Measurements from ENCODE around the gene RLF. TPM values are rescaled to one million over a fixed set of nuclear protein-coding genes. Genes with fewer than 3 reads are reported as not detected.

The RLF gene
- total RNA-seq, 1 experiment from 2014 or later = 15.5 TPM

DNA sequence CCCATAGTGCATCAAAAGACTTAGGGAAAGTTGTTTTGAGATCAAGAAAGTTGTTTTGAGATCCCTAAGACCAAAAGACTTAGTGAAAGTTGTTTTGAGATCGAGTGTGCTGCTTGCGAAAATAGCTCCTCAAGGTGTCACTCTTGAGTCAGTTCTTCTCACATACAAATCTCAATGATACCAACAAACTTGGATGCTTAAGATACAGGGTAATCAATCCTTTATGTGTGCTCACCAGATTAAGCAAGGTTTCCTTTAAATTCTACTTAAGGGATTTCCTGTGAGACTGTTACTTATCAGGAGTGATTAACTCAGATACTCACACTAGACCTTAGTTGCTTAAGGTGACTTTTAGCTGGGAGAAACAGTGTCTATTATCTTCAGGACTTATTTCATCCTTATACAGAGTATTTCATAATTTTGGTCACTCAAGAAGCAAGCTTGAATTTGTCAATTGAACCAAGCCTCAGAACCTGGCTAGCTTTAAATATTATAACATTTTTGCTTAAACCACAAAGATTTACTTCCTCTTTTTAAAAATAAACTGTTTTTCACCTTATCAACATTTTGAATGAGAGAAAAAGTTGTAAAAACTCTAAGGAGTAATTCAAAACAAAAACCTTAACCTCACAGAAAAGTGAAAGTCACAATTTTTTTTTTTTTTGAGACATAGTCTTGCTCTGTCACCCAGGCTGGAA, 8.0 kb upstream of the RLF start:
- Histone ChIP-seq H3K4me3 (no peak overlapping the region), H3K79me2 (ENCODE audit: low read depth) (no peaks in the 10 kb centered on the region)

GRCh38 chr1:40155135-40155534, 6.1 kb upstream of the RLF start:
- H3F3A ChIP-seq (ENCODE audit: insufficient read depth, low read depth) = peaks cover 15% of the 10 kb centered on the region
- no TSS peak for BruUV-seq (replicated peaks)

More for the DNA sequence above, 8.0 kb upstream of the RLF start:
- ChIA-PET POLR2A (ENCODE audit: unreplicated experiment) (interaction anchor here (0.6 to 0.7 kb wide), 4 partner anchors 9 to 228 kb away, joined by 3 to 8 read pairs (median 4); no protein-coding TSS in a partner anchor), CTCF (interaction anchor here (0.6 to 3.9 kb wide), 14 partner anchors 9 to 601 kb away, joined by 3 to 40 read pairs (median 4); no protein-coding TSS in a partner anchor)
- BruUV-seq (replicated peaks) = no TSS peak
- Histone ChIP-seq H3K36me3 (ENCODE audit: low read depth) (no peaks in the 10 kb centered on the region), H2AFZ (peak overlapping the region; percentile 87), H3K4me2 (peak overlapping the region; percentile 56), H4K20me1 (ENCODE audit: insufficient read depth) (no peaks in the 10 kb centered on the region), H3K9me2 (ENCODE audit: insufficient read depth) (no peaks in the 10 kb centered on the region), H3K9me3 (ENCODE audit: insufficient read depth, low read depth) (no peaks in the 10 kb centered on the region), H3K27me3 (ENCODE audit: insufficient read depth, low read depth) (no peaks in the 10 kb centered on the region), H3K4me1 (replicated peaks; ENCODE audit: insufficient read depth) (peaks cover 28% of the 10 kb centered on the region), H3F3A (ENCODE audit: insufficient read depth, low read depth) (peaks cover 15% of the 10 kb centered on the region), H3K27ac (no peak overlapping the region)
- intact Hi-C loops (cut with micrococcal nuclease; ENCODE audit: unreplicated experiment) = loop anchor here (1.0 to 2.0 kb wide), 3 partner anchors 68 to 185 kb away; no protein-coding TSS in a partner anchor
- peak; percentile 15 to 59 for DNase-seq
- TF ChIP-seq EZH2 (IDR thresholded peaks at IDR 0.05; ENCODE audit: low read depth) (no peak), CTCF (conservative IDR thresholded peaks at IDR 0.05) (peak; percentile 77)

More at GRCh38 chr1:40155135-40155534, 6.1 kb upstream of the RLF start:
- H3K4me3 ChIP-seq = no peak overlapping the region
- no peak for TF ChIP-seq EZH2 (IDR thresholded peaks at IDR 0.05; ENCODE audit: low read depth)
- TF ChIP-seq CTCF (conservative IDR thresholded peaks at IDR 0.05) = no peak
- peak overlapping the region; percentile 42 for H3K4me2 ChIP-seq
- H4K20me1 ChIP-seq (ENCODE audit: insufficient read depth) = no peaks in the 10 kb centered on the region
- ChIA-PET POLR2A (ENCODE audit: unreplicated experiment) (interaction anchor here (0.6 kb wide), 2 partner anchors 15 to 219 kb away, joined by 3 to 4 read pairs; partner anchors contain the start of gene SMAP2), CTCF (interaction anchor here (0.6 to 3.9 kb wide), 4 partner anchors 182 to 734 kb away, joined by 3 to 40 read pairs (median 3); no protein-coding TSS in a partner anchor)
- no peaks in the 10 kb centered on the region for H3K9me2 ChIP-seq (ENCODE audit: insufficient read depth)
- H3K79me2 ChIP-seq (ENCODE audit: low read depth) = no peaks in the 10 kb centered on the region
- no peaks in the 10 kb centered on the region for H3K9me3 ChIP-seq (ENCODE audit: insufficient read depth, low read depth)
- no peaks in the 10 kb centered on the region for H3K27me3 ChIP-seq (ENCODE audit: insufficient read depth, low read depth)
- no peak for DNase-seq
- no peak overlapping the region for H2AFZ ChIP-seq
- no peaks in the 10 kb centered on the region for H3K36me3 ChIP-seq (ENCODE audit: low read depth)
- H3K4me1 ChIP-seq (replicated peaks; ENCODE audit: insufficient read depth) = peaks cover 28% of the 10 kb centered on the region
- 0 out of 2 replicates have a peak overlapping the region, but pooled peaks have one; percentile 50 for H3K27ac ChIP-seq
- intact Hi-C loops (cut with micrococcal nuclease; ENCODE audit: unreplicated experiment) = no loop called here

All from PC-9 (cell line).